ENCODE results near the gene CAMK2G.

CAMK2G gene

GRCh38 chr10:73771722-73772280 is 102.6 kb downstream of the CAMK2G start (continued):
- no peak for TF ChIP-seq TSHZ2 (CRISPR knock-in tag; IDR thresholded peaks at IDR 0.05)
- TF ChIP-seq SNAI2 (CRISPR knock-in tag; IDR thresholded peaks at IDR 0.05), result no peak
- TF ChIP-seq, protein P1, sequence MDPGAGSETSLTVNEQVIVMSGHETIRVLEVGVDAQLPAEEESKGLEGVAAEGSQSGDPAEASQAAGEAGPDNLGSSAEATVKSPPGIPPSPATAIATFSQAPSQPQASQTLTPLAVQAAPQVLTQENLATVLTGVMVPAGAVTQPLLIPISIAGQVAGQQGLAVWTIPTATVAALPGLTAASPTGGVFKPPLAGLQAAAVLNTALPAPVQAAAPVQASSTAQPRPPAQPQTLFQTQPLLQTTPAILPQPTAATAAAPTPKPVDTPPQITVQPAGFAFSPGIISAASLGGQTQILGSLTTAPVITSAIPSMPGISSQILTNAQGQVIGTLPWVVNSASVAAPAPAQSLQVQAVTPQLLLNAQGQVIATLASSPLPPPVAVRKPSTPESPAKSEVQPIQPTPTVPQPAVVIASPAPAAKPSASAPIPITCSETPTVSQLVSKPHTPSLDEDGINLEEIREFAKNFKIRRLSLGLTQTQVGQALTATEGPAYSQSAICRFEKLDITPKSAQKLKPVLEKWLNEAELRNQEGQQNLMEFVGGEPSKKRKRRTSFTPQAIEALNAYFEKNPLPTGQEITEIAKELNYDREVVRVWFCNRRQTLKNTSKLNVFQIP (CRISPR knock-in tag; IDR thresholded peaks at IDR 0.05; ENCODE audit: borderline replicate concordance, low read depth), result no peak
- TF ChIP-seq CSDC2 (CRISPR knock-in tag; IDR thresholded peaks at IDR 0.05), result no peak
- TF ChIP-seq TOX (CRISPR knock-in tag; IDR thresholded peaks at IDR 0.05; ENCODE audit: borderline replicate concordance), result no peak
- TF ChIP-seq ISL1 (CRISPR knock-in tag; IDR thresholded peaks at IDR 0.05), result no peak
- TF ChIP-seq RARB (CRISPR knock-in tag; IDR thresholded peaks at IDR 0.05), result no peak

GRCh38 chr10:73769396-73769795 is 105.0 kb downstream of the CAMK2G start:
- no peak for ATAC-seq
- no peak for TF ChIP-seq ISL1 (CRISPR knock-in tag; IDR thresholded peaks at IDR 0.05)
- no peak for TF ChIP-seq BACH2 (CRISPR knock-in tag; IDR thresholded peaks at IDR 0.05; ENCODE audit: borderline replicate concordance)
- TF ChIP-seq ARNTL (CRISPR knock-in tag; IDR thresholded peaks at IDR 0.05; ENCODE audit: borderline replicate concordance, low read depth), result no peak
- TF ChIP-seq, protein P1 (CRISPR knock-in tag; IDR thresholded peaks at IDR 0.05; ENCODE audit: borderline replicate concordance, low read depth), result no peak
- no peak for TF ChIP-seq ZNF565 (CRISPR knock-in tag; conservative IDR thresholded peaks at IDR 0.05; ENCODE audit: low read depth)

GRCh38 chr10:73768881-73769280 is 105.5 kb downstream of the CAMK2G start:
- ATAC-seq, result no peak
- TF ChIP-seq ZNF8 (CRISPR knock-in tag; IDR thresholded peaks at IDR 0.05), result no peak
- TF ChIP-seq, protein P1 (CRISPR knock-in tag; IDR thresholded peaks at IDR 0.05; ENCODE audit: borderline replicate concordance, low read depth), result no peak
- TF ChIP-seq TCF4 (CRISPR knock-in tag; IDR thresholded peaks at IDR 0.05; ENCODE audit: borderline replicate concordance), result no peak
- TF ChIP-seq CSDC2 (CRISPR knock-in tag; IDR thresholded peaks at IDR 0.05), result no peak
- TF ChIP-seq ZNF70 (CRISPR knock-in tag; IDR thresholded peaks at IDR 0.05), result no peak
- TF ChIP-seq ISL1 (CRISPR knock-in tag; IDR thresholded peaks at IDR 0.05), result no peak

DNA sequence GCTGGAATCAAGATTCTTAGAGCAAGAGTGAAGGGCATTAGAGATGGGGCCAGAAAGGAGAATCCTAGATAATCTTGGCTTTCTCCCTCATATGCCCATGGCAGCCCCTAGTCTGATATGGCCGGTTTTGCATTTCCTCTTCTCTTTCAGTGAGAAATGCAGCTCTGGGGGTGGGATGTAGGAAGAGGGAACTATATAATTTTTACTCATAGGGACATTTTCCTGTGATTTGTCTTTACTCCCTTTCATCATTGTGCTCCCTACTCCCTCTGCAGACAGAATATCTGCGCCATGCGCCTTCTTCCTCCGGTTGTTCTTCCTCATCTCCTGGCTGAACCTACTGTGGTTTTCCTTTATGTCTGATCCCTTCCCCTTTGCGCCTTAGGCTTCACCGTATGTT is 109.3 kb downstream of the CAMK2G start:
- ATAC-seq, result no peak
- TF ChIP-seq TSHZ2 (CRISPR knock-in tag; IDR thresholded peaks at IDR 0.05), result no peak
- TF ChIP-seq OSR1 (CRISPR knock-in tag; IDR thresholded peaks at IDR 0.05), result no peak
- no peak for TF ChIP-seq GLIS3 (CRISPR knock-in tag; IDR thresholded peaks at IDR 0.05)
- TF ChIP-seq, protein P2, sequence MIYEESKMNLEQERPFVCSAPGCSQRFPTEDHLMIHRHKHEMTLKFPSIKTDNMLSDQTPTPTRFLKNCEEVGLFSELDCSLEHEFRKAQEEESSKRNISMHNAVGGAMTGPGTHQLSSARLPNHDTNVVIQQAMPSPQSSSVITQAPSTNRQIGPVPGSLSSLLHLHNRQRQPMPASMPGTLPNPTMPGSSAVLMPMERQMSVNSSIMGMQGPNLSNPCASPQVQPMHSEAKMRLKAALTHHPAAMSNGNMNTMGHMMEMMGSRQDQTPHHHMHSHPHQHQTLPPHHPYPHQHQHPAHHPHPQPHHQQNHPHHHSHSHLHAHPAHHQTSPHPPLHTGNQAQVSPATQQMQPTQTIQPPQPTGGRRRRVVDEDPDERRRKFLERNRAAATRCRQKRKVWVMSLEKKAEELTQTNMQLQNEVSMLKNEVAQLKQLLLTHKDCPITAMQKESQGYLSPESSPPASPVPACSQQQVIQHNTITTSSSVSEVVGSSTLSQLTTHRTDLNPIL (CRISPR knock-in tag; IDR thresholded peaks at IDR 0.05; ENCODE audit: low read depth), result no peak
- no peak for TF ChIP-seq ARNTL (CRISPR knock-in tag; IDR thresholded peaks at IDR 0.05; ENCODE audit: borderline replicate concordance, low read depth)
- TF ChIP-seq PPARA (CRISPR knock-in tag; IDR thresholded peaks at IDR 0.05; ENCODE audit: borderline replicate concordance), result no peak
